GM18909 (cell line): ENCODE data around the gene ELP4.
"Not testable (repeated sequence)": the region's sequence is repeated elsewhere in the genome, so short reads cannot be mapped to it uniquely, and the experiment has no call there.

Experiments
- ATAC-seq: cut with Tn5 transposase; IDR thresholded peaks from one replicate; pipeline ENCODE4 v1.9.1; 2021; ENCODE audit warnings: mild to moderate bottlenecking; ENCODE audit not compliant: unreplicated experiment, poor library complexity

ELP4 gene

DNA sequence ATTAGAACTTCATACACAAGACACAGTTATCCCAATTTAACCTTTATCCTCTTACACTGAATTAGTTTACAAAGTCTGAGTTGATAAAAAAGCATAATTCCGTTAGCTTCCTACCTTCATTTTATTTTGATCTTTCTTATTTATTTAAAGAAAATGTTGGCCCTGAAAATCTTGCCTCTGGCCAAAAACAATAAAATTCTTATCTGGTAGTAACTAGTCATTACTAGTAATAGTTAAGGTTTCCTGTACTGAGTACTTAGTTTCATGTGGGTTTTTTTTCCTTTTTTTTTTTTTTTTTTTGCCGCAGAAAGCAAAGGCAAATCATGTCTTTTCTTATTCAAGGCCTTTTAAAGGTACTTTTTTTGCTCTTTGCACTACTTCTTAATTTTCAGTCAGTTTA lies 180.9 kb downstream of the ELP4 start:
- ATAC-seq: no peak

DNA sequence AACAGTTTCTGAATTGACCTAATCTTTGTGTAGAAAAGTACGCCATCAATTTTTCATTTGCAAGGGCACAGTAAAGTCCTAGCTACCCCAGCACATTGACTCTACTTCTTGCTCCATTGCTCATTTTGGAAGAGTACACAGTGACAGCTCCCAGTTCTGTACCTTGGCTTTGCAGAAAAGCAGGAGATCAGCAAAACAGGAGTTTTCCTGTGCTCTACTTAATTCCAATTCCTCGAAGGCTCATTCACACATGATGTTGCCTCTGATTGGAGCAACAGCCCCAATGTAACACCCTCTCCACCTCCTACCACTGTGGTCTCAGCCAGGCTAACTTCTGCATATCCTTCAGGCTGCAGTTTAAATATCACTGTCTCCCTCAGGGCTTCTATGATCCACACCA lies 182.9 kb downstream of the ELP4 start:
- no peak for ATAC-seq

DNA sequence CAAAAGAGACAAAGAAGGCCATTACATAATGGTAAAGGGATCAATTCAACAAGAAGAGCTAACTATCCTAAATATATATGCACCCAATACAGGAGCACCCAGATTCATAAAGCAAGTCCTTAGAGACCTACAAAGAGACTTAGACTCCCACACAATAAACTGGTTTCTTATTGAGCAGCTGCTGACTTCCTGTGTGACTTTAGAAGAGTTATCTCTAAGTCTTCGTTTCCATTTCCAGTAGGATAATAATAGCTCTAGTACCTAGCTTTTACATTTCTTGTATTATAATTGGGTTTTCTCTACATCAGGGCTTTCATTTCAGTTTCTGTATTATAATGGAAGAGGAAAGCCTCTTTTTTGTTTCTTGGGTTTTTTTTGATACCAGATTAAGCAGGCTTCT lies 187.5 kb downstream of the ELP4 start:
- peak; percentile 95 for ATAC-seq

DNA sequence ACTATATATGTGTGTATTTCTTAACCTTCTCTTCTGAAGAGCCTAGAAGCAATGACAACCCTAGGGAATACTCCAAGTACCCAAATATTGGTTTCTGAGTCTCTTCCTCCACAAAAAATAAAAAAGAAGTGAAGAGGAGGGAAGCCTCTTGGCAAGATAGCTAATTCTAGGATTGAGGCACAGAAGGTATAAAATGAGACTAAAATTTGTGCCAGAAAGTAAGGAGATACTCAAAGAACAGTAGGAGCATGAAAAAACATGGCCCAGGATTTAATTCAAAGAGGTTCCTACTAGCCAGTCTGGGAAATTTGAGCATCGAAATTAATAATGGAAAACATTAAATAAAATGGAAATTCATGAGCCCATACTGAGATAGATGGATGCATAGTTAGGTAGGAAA lies 189.5 kb downstream of the ELP4 start:
- no peak for ATAC-seq

DNA sequence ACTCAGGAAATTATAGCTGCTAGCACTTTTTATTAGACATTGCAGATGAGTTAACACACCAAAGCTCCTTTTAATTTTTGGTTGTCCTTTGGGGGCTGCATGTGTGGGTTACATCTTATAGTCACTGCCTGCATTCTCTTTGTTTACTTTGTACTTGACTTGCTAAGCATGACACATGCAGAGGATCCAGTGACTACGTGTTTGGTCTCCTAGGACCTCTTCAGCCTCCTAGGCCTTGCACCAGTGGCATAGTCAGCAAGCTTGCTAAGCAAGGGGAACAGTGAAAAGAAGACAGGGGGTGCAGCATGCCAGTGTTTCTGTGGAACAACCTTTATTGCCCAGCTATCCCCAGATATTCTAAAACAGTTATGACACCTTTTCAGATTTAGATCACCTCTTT lies 193.4 kb downstream of the ELP4 start:
- ATAC-seq: no peak

DNA sequence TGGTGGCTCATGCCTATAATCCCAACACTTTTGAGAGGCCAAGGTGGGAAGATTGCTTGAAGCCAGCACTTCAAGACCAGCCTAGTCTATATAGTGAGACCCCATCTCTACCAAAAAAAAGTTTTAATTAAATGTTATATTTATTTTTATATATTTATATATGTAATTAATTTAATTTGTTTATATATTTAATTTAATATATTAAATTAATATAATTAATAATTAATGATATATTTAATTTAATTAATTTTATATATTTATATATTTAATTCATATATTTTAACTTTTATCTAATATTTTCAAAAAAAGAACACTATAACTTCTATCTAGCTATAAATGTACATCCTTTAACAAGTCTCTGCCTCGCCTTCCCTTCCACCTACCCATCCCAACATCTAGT lies 196.8 kb downstream of the ELP4 start:
- no peak for ATAC-seq

DNA sequence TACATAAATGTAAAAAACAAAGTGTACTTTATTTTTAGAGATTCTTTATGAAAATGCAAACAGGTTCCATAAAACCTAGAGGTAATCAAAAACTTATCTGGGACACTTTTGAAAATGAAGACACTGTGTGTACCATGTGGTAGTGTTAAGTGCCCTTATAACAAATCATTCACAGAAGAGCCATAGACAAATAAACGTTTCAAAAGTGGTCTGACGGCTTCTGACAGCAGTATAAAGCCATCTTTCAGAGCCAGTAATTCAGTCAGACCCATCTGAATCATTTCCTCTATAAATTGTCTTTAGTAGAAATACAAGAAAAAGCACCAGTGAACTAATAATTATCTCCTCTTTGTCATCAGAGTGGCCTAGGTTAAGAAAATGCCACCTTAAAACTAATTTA lies 201.6 kb downstream of the ELP4 start:
- no peak for ATAC-seq

DNA sequence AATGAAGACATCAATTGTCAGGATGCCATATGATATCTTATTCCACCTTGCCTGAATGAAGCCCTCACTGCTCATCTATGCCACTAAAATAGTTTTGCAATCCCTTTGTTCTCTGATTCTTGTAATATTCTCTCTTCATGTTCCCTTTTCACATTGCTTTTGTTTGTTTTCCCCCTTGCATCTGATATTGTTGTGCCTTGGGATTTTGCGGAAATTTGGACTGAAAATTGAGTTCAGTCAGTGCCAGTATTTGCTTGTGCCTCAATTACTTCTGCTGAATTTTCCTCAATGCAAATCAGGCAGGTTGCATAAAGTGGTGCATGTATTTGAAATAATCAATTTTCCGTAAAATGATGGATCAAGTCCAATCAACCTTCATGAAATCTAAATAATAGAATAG lies 203.3 kb downstream of the ELP4 start:
- ATAC-seq: no peak

DNA sequence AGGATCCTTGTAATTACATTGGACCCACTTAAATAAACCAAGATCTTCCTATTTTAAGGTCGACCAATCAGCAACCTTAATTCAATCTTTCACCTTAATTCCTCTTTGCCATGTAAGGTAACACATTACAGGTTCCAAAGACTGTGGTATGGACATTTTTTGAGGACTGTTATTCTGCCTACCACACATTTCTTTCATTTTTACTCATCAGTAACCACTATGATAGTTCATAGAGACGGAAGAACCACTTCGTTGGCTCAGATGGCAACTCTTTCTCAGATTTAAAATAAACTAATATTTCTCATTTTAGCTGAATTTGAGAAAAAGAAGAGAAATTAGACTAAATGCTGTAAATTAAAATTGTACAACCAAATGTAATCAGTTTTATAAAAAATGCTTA lies 205.3 kb downstream of the ELP4 start:
- peak; percentile 72 for ATAC-seq

DNA sequence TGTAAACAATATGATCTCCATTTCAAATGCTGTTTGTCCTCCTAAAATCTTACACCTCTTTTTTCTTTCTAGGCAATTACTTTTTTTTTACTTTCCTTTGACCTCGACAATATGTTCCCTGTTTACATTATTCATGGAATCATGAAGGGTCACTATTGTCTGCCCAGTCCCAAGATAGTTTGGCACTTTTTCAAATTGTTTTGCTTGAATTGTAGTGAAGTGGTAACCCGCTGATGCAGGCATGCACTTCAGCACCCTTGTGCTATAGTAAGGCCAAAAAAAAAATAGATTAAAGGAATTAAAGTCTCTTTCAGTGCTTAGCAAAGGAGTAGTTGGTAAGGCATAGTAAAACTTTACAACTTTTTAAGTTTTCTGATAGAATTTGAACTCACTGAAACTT lies 210.7 kb downstream of the ELP4 start:
- ATAC-seq: no peak

DNA sequence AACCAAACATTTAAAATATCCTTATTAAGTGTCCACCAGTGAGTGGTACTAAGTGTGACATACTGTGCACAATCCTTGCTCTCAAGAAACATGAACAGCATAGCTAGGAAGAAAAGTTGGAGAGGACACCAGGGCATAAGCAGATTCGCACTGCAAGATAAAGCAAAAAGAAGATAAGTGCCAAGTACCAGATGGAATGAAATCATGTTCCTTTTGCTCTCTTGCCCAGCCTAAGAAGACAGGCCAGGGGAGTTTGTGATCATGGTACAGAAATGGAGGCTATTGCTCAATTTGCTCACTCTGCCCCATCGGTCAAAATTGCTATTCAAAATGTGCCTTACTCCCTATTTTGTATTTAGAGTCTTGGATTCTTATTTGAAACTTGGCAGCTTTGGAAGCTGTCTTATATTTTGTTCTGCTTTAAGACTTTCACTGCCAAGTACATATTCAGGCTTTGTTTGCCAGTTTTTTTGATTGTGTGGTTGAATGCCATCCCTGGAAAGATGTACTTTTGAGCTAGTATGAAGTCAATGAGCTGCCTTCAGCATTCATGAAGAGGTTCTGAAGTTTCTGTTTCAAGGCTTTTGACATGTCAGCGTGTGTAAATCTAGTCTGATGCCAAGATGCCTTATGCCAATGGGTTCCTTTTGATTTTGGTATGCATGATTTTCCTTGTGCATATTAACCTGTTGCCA lies 211.3 kb downstream of the ELP4 start:
- no peak for ATAC-seq

DNA sequence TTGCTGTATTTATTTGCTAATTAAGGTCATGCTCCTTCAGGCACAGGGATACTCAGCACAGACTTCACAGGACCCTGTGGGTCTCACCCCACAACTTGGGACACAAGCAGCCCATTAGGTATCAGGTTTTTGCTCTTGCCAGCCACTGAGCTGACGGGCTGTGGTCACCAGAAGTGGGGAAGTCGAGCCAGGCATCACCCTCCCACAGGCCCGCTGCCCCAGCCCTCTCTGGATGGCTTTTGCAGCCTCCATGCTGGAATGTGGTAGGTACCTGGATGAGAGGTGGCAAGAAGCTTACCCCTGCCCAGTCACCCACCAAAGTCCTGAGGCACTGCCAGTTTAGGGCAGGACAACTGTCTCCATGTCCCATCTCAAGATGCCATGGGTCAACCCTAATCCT lies 213.2 kb downstream of the ELP4 start:
- no peak for ATAC-seq

DNA sequence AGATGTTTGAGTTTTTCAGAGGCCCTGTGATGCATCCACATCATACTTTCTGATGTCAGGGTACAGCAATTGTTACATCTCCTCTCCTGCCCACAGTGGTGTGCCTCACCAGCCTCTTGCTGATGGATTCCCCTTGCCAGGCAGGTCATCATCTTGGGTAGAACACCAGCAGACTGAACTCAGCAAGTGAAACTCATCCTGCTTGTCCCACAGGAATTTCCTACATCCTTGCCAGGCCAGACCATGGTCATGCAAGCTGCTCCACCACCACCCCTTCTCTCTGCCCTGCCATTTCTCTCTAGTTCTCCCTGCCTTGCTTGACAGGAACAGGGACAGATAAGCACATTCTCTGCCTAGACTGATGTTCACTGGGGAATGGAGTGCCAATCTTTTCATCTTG lies 215.6 kb downstream of the ELP4 start:
- no peak for ATAC-seq

DNA sequence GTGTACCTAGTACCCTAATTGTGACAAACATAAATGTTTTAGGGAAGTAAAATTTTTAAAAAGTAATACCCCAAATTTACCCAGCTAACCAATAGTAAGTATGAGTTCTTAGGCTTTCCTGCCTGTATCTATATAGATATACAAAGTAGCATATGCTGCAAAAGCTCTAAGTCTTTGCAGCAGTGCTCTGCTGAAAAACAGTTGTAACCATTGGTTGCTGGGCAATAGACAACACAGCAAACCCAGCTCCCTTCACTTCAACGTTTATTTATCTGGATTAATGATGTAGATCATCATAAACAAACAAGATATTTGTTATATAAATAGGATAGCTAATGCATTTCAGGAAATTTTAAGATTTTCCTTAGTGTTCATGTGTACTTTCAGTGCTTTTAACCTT lies 218.9 kb downstream of the ELP4 start:
- ATAC-seq: no peak

DNA sequence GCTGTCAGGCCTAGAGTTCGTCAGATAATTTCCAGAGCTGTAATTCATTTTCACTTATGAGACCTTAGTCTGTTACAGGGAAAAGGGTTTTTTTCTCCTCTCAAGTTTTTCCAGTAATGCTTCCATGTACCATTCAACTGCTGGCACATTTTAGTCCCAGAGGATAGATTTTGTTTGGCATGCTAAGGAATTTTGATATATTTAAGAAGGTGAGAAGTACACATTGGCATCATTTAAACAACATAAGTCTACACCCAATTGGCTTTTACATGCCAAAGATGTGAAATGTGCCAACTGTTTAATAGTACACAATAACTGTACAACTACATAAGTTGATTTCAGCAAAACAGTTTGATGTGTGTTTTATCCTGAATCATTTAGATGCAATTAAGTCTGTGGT lies 230.6 kb downstream of the ELP4 start:
- no peak for ATAC-seq

DNA sequence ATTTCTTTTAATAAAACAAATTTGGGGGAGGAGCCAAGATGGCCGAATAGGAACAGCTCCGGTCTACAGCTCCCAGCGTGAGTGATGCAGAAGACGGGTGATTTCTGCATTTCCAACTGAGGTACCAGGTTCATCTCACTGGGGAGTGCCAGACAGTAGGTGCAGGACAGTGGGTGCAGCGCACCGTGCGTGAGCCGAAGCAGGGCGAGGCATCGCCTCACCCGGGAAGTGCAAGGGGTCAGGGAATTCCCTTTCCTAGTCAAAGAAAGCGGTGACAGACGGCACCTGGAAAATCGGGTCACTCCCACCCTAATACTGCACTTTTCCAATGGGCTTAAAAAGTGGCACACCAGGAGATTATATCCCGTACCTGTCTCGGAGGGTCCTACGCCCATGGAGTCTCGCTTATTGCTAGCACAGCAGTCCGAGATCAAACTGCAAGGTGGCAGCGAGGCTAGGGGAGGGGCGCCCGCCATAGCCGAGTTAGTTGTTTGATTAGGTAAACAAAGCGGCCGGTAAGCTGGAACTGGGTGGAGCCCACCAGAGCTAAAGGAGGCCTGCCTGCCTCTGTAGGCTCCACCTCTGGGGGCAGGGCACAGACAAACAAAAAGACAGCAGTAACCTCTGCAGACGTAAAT lies 231.3 kb downstream of the ELP4 start:
- not testable (repeated sequence) for ATAC-seq

DNA sequence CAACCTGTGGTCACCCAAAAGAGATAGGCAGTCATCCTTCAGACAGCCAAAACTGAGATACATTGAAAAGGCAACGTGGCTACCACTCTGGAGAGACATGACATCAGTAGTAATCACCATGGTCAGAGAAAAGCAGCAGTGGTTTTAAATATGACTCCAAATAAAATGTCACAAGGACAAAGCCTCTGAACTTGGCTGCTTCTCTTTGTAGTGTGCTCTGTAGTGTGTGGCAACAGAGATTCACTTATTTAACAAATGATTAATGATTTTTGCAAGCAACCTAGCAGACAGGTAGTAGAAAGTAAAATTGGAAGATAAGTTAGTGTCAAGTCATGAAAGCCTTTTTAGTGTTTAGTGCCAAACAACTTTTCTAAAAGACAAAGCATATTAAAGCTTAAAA lies 238.0 kb downstream of the ELP4 start:
- ATAC-seq: no peak

DNA sequence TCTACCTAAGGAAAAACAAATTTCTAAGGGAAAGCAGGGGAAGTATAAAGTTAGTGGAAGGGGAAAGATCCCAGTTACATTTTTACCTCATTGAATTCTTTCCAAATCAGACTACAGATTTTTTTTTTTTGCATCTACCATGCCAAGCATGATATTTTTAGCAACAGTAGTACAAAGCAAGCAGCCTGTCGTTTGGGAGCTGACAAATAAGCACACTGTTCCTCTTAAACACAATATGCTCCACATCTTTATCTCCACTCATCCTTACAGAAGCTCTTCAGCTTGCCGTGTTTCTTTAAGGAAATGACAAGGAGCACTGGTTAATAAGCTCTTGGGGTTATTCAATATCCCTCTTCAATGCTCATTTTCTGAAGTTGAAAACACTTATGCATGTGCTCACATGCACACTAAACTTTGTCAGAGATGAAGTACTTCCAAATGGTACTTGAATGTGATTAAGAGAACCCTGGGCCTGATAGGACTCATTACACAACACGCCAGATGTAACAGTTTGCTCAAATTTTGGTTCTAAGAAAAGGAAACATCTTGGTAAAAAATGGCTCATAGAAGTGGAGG lies 247.8 kb downstream of the ELP4 start:
- ATAC-seq: no peak

DNA sequence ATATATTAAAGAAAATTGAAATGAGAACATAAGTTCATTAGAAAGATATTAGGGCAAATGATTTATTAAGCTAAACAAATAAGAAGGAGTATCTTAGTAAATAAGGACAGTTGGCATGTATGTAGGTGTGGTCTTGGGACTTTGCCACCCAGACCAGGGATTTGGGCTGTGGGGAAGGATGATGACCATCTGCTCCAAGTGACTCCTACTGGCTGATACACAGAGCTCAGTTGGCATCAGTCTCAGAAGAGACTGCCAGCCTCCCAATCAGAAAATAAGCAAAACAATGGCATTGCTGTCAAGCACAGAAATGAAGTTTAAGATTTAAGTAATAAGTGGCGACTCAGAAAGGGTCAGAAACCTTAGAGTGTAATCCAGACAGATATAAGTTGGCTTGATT lies 252.1 kb downstream of the ELP4 start:
- ATAC-seq: no peak

DNA sequence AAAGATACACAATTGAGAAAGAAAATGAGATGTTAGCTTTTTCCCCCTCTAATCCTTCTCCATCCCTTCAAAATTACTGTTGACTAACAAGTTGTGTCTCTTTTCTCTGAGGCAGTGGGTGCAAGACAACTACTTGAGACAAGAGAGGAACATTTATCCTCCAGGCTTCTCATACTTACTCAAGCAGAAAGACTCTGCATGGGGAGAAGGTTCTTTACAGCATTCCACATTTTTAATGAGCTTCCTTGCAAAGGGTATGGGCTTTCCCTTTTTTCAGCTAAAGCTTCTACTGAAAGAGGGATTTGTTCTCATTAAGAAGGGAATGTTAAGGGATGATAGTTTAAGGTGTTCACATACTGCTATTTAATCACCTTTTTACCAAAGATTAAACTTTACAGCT lies 253.7 kb downstream of the ELP4 start:
- no peak for ATAC-seq

DNA sequence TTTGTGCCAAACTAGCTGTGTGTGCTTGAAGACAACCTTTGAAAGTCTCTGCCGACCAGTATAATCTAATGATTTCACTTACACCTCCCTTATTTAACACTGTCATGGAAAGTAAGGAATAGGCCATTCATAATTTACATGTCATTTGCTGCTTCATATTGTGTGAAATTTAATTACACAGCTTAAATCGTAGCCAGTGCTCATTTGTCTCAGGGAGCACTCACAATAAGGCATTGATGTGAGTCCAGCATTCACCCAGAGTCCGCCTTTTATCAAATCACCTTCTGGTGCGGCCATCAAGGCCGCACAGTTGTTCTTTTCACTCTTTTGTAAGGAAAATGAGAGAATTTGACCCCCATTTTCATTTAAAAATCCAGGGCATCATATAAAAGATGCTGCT lies 254.7 kb downstream of the ELP4 start:
- ATAC-seq: no peak

DNA sequence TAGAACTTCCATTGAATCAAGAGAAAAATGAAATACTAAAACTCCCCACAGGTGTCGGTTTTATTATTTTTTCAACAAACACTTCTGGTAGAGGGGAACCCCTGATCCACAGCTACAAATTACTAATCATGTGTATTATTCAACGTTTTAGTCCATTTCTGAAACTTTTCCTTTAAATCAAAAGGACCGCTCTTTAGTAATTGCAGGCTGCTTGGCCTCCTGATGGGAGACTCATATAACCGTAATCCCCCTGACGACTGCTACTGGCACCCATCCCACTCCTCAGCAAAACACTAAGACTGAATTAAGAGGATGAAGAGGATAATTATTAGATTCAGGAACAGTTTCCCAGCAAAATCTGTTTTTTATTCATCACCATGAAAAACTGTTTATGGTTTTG lies 255.2 kb downstream of the ELP4 start:
- no peak for ATAC-seq
